Endothelial cell of umbilical vein (primary cell): ENCODE measurements around the gene KIF26A.

Source experiments
- EZH2 ChIP-seq: IDR thresholded peaks from 2 replicates; pipeline ENCODE4 v1.6.1; 2012; ENCODE audit warnings: borderline replicate concordance, low read depth, mild to moderate bottlenecking, moderate library complexity, low read length, inconsistent platforms; ENCODE audit not compliant: severe bottlenecking
- JUN ChIP-seq: IDR thresholded peaks from 2 replicates; pipeline ENCODE4 v1.6.1; 2011; ENCODE audit warnings: borderline replicate concordance, low read depth; ENCODE audit not compliant: insufficient read length, insufficient read depth
- MYC ChIP-seq: IDR thresholded peaks from one replicate; pipeline ENCODE4 v1.6.1; 2011; ENCODE audit warnings: mild to moderate bottlenecking, low read depth, low read length
- POLR2A ChIP-seq: IDR thresholded peaks from 2 replicates; pipeline ENCODE4 v1.6.1; 2012; ENCODE audit warnings: low read depth, mild to moderate bottlenecking, control low read depth, low read length
- POLR2AphosphoS5 ChIP-seq: IDR thresholded peaks from 2 replicates; pipeline ENCODE4 v1.6.1; 2012; ENCODE audit warnings: low read depth, mild to moderate bottlenecking, control low read depth, low read length, moderate library complexity; ENCODE audit not compliant: insufficient read depth
- TF ChIP-seq, protein P1 (sequence below), 2 donors: IDR thresholded peaks; 1 replicate in 1 of 2; 2 replicates in 1 of 2; pipeline ENCODE4 v1.5.1; 2011; ENCODE audit warnings: low read length in 2 of 2, mild to moderate bottlenecking in 2 of 2, moderate library complexity in 2 of 2, control low read depth in 1 of 2, inconsistent platforms in 1 of 2, low read depth in 1 of 2; ENCODE audit not compliant: insufficient read depth in 1 of 2; ENCODE audit errors: extremely low read depth in 1 of 2
- TF ChIP-seq, protein P2 (sequence below): IDR thresholded peaks from 2 replicates; pipeline ENCODE4 v1.6.1; 2011; ENCODE audit not compliant: insufficient read depth, insufficient read length

DNA sequence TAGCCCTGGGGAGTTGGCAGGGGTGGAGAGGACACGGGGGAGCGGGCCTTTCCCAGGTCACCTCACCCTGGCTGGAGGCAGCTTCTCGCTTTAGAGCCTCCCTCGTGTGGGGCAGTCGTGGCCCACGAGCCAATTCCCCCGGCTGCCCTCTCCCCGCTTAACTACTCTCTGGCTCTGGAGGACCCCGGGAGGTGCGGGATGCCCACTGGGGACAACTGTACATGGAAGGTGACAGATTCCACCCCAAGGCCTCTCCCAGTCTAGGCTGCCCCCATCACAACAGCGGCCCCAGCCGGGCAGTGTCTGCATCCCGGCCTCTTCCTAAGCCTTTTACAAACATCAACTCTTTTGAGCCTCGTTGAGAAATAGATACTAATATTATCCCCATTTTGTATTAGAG, 78.1 kb downstream of the KIF26A start:
- no peak for TF ChIP-seq POLR2A
- TF ChIP-seq, protein P1, sequence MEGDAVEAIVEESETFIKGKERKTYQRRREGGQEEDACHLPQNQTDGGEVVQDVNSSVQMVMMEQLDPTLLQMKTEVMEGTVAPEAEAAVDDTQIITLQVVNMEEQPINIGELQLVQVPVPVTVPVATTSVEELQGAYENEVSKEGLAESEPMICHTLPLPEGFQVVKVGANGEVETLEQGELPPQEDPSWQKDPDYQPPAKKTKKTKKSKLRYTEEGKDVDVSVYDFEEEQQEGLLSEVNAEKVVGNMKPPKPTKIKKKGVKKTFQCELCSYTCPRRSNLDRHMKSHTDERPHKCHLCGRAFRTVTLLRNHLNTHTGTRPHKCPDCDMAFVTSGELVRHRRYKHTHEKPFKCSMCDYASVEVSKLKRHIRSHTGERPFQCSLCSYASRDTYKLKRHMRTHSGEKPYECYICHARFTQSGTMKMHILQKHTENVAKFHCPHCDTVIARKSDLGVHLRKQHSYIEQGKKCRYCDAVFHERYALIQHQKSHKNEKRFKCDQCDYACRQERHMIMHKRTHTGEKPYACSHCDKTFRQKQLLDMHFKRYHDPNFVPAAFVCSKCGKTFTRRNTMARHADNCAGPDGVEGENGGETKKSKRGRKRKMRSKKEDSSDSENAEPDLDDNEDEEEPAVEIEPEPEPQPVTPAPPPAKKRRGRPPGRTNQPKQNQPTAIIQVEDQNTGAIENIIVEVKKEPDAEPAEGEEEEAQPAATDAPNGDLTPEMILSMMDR (IDR thresholded peaks at IDR 0.05; ENCODE audit: extremely low read depth in 1 of 2, insufficient read depth in 1 of 2, low read depth in 1 of 2, low read length in 2 of 2), result no peak
- no peak for TF ChIP-seq EZH2
- TF ChIP-seq POLR2AphosphoS5, result no peak
- TF ChIP-seq, protein P2, sequence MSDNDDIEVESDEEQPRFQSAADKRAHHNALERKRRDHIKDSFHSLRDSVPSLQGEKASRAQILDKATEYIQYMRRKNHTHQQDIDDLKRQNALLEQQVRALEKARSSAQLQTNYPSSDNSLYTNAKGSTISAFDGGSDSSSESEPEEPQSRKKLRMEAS, result no peak
- TF ChIP-seq MYC, result no peak
- TF ChIP-seq JUN, result no peak
